Hepatocyte (in vitro differentiated cells): ENCODE data around the gene ROBO1. TPM values are rescaled to one million over a fixed set of nuclear protein-coding genes. Genes with fewer than 3 reads are reported as not detected.
A peak's percentile ranks its signal among the peaks of the same experiment; 100 is the strongest.

Source experiments
- DNase-seq: peaks from one replicate; pipeline ENCODE4 v3.0.0-alpha.2; 2016; ENCODE audit warnings: low spot score
- H2AFZ ChIP-seq: fragments of 200-600 bp; sonication (generic); 2 replicates; pipeline ENCODE4 v1.6.0; 2016; ENCODE audit warnings: antibody characterized with exemption, mild to moderate bottlenecking
- H3K27ac ChIP-seq: fragments of 200-600 bp; sonication (generic); 2 replicates; pipeline ENCODE4 v1.5.1; 2016; ENCODE audit warnings: mild to moderate bottlenecking
- H3K27me3 ChIP-seq: fragments of 200-600 bp; sonication (generic); 2 replicates; pipeline ENCODE4 v1.6.1; 2016
- H3K36me3 ChIP-seq: fragments of 200-600 bp; sonication (generic); replicated peaks from 2 replicates; pipeline ENCODE4 v1.5.1; 2016; ENCODE audit warnings: low read depth; ENCODE audit not compliant: insufficient read depth
- H3K4me1 ChIP-seq: fragments of 200-600 bp; sonication (generic); 2 replicates; pipeline ENCODE4 v1.5.1; 2016; ENCODE audit warnings: mild to moderate bottlenecking, moderate library complexity; ENCODE audit not compliant: insufficient read depth
- H3K4me2 ChIP-seq: fragments of 200-600 bp; sonication (generic); 2 replicates; pipeline ENCODE4 v1.6.0; 2016
- H3K4me3 ChIP-seq: fragments of 200-600 bp; sonication (generic); 2 replicates; pipeline ENCODE4 v1.5.1; 2016; ENCODE audit warnings: mild to moderate bottlenecking
- H3K79me2 ChIP-seq: fragments of 200-600 bp; sonication (generic); 2 replicates; pipeline ENCODE4 v1.6.0; 2017; ENCODE audit warnings: mild to moderate bottlenecking
- H3K9me2 ChIP-seq: fragments of 200-600 bp; sonication (generic); replicated peaks from 2 replicates; pipeline ENCODE4 v1.6.0; 2017; ENCODE audit warnings: mild to moderate bottlenecking; ENCODE audit not compliant: insufficient read depth
- H3K9me3 ChIP-seq: fragments of 200-600 bp; sonication (generic); 2 replicates; pipeline ENCODE4 v1.5.1; 2016; ENCODE audit warnings: low read depth, mild to moderate bottlenecking
- H4K20me1 ChIP-seq: fragments of 200-600 bp; sonication (generic); 2 replicates; pipeline ENCODE4 v1.6.0; 2016; ENCODE audit warnings: mild to moderate bottlenecking; ENCODE audit not compliant: insufficient read depth, poor library complexity, severe bottlenecking
- EZH2 ChIP-seq: fragments of 200-600 bp; sonication (generic); IDR thresholded peaks from 2 replicates; pipeline ENCODE4 v1.6.1; 2016; ENCODE audit warnings: antibody characterized with exemption, mild to moderate bottlenecking, borderline replicate concordance
- EZH2phosphoT487 ChIP-seq: fragments of 200-600 bp; sonication (generic); IDR thresholded peaks from one replicate; pipeline ENCODE4 v1.6.1; 2018; ENCODE audit warnings: antibody characterized with exemption, mild to moderate bottlenecking, low read depth, moderate library complexity; ENCODE audit not compliant: unreplicated experiment, severe bottlenecking
- WGBS: methylation state at CpG from one replicate; pipeline ENCODE4 v1.1.6; 2016; ENCODE audit warnings: low lambda C conversion rate; ENCODE audit errors: missing lambda C conversion rate; 5-methylcytosine and 5-hydroxymethylcytosine counted together
- polyA plus RNA-seq: library from polyadenylated mRNA; unstranded; fragments of >200 nt; fragmentation: Nextera tagmentation; extraction: Ambion mirVana; gene quantifications from 2 replicates; pipeline ENCODE4 v1.2.1, GENCODE V29; 2016
- total RNA-seq: library from RNA; depleted of rRNA; stranded (reverse); fragments of >200 nt; gene quantifications from 2 replicates; pipeline ENCODE4 v1.2.3, GENCODE V29; 2014
- TF ChIP-seq, protein P1 (sequence below): fragments of 200-600 bp; sonication (generic); IDR thresholded peaks from 2 replicates; pipeline ENCODE4 v1.5.1; 2016; ENCODE audit warnings: antibody characterized with exemption, mild to moderate bottlenecking; ENCODE audit not compliant: poor library complexity

The ROBO1 gene
- total and polyA plus RNA-seq, 2 experiments from 2014 or later: 13.6 to 44.3 TPM

DNA sequence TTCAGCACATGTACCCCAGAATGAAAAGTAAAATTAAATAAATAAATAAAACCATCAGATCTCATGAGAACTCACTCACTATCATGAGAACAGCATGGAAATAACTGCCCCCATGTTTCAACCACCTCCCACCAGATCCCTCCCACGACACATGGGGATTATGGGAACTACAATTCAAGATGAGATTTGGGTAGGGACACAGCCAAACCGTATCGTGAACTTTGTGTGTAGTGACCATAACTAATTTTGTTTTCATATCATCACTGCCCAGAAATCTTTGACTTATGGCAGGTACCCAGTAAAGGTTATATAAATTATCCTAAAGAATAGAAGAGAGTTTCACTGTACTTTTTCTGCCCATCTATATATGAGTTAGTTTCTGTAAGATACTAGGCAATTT, 766.5 kb downstream of the ROBO1 start:
- Histone ChIP-seq H2AFZ (no peak overlapping the region), H3K4me2 (no peak overlapping the region), H3K4me3 (no peak overlapping the region), H3K9me3 (no peaks in the 10 kb centered on the region), H3K4me1 (no peaks in the 10 kb centered on the region), H3K27me3 (no peaks in the 10 kb centered on the region), H3K36me3 (no peaks in the 10 kb centered on the region), H4K20me1 (peaks cover 2% of the 10 kb centered on the region), H3K27ac (no peak overlapping the region), H3K9me2 (no peaks in the 10 kb centered on the region), H3K79me2 (peaks cover 93% of the 10 kb centered on the region)
- TF ChIP-seq EZH2phosphoT487: no peak
- no peak for TF ChIP-seq EZH2
- TF ChIP-seq, protein P1, sequence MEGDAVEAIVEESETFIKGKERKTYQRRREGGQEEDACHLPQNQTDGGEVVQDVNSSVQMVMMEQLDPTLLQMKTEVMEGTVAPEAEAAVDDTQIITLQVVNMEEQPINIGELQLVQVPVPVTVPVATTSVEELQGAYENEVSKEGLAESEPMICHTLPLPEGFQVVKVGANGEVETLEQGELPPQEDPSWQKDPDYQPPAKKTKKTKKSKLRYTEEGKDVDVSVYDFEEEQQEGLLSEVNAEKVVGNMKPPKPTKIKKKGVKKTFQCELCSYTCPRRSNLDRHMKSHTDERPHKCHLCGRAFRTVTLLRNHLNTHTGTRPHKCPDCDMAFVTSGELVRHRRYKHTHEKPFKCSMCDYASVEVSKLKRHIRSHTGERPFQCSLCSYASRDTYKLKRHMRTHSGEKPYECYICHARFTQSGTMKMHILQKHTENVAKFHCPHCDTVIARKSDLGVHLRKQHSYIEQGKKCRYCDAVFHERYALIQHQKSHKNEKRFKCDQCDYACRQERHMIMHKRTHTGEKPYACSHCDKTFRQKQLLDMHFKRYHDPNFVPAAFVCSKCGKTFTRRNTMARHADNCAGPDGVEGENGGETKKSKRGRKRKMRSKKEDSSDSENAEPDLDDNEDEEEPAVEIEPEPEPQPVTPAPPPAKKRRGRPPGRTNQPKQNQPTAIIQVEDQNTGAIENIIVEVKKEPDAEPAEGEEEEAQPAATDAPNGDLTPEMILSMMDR: no peak
- WGBS: 100% methylated on average over 3 of the region's 3 CpGs
- DNase-seq: no peak

DNA sequence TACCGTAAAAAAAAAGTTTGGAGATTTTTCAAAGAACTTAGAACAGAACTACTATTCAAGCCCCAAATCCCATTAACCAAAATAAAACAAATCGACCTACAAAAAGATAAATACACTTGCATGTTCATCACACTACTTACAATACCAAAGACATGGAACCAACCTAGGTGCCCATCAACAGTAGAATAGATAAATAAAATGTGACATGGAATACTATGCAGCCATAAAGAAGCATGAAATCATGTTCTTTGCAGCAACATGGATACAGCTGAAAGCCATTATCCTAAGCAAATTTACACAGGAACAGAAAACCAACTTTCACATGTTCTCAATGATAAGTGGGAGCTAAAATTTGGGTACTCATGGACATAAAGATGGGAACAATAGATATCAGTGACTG, 768.7 kb downstream of the ROBO1 start:
- no peak for DNase-seq
- WGBS: 96% methylated on average over 2 of the region's 2 CpGs
- no peak overlapping the region for H3K4me2 ChIP-seq
- no peaks in the 10 kb centered on the region for H3K9me2 ChIP-seq
- H3K4me1 ChIP-seq: peaks cover 11% of the 10 kb centered on the region
- TF ChIP-seq EZH2: no peak
- TF ChIP-seq EZH2phosphoT487: no peak
- TF ChIP-seq, protein P1: no peak
- no peaks in the 10 kb centered on the region for H3K9me3 ChIP-seq
- H3K27ac ChIP-seq: no peak overlapping the region
- no peaks in the 10 kb centered on the region for H3K36me3 ChIP-seq
- no peak overlapping the region for H2AFZ ChIP-seq
- peaks cover 87% of the 10 kb centered on the region for H3K79me2 ChIP-seq
- peaks cover 2% of the 10 kb centered on the region for H4K20me1 ChIP-seq
- no peaks in the 10 kb centered on the region for H3K27me3 ChIP-seq
- no peak overlapping the region for H3K4me3 ChIP-seq

DNA sequence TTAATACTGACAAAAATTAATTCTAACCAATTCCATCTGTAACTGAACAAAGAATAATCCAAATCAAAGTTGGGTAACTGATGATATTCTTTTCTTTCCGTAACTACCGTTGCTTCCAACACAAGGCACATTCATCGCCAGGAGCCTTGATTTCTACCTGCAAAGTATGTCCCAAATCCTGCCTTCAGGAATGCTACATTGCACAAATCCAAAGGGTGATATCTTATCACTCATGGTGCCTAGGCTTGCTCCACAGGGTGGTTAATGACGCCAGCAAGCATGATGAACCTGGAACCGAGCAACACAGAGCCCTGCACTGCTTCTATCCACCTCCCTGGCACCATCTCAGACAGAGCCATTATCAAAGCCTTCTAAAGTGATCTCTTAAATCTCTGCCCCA, 772.7 kb downstream of the ROBO1 start:
- H4K20me1 ChIP-seq: peaks cover 2% of the 10 kb centered on the region
- 91% methylated on average over 5 of the region's 5 CpGs for WGBS
- TF ChIP-seq EZH2 (no peak), EZH2phosphoT487 (no peak)
- TF ChIP-seq, protein P1: no peak
- H2AFZ ChIP-seq: no peak overlapping the region
- no peak overlapping the region for H3K4me3 ChIP-seq
- peak overlapping the region; percentile 39 for H3K27ac ChIP-seq
- peaks cover 11% of the 10 kb centered on the region for H3K4me1 ChIP-seq
- peaks cover 88% of the 10 kb centered on the region for H3K79me2 ChIP-seq
- no peak for DNase-seq
- no peaks in the 10 kb centered on the region for H3K36me3 ChIP-seq
- H3K9me2 ChIP-seq: no peaks in the 10 kb centered on the region
- H3K4me2 ChIP-seq: peak overlapping the region; percentile 43
- no peaks in the 10 kb centered on the region for H3K9me3 ChIP-seq
- no peaks in the 10 kb centered on the region for H3K27me3 ChIP-seq
